HEK293T (cell line): ENCODE data around the gene RAC3.

Experiments
- CTCF ChIA-PET: fragments of 350-600 bp; formaldehyde crosslinking; extraction: SDS; loops from one replicate; lab custom pipeline; 2021; ENCODE audit warnings: antibody characterized with exemption, inconsistent platforms; lab: Yijun Ruan, JAX
- POLR2A ChIA-PET: fragments of 350-600 bp; formaldehyde crosslinking; extraction: SDS; loops from one replicate; lab custom pipeline; 2020; ENCODE audit warnings: antibody characterized with exemption, inconsistent platforms; lab: Yijun Ruan, JAX
- DNase-seq: peaks from one replicate; pipeline ENCODE4 v3.0.0; 2012; ENCODE audit warnings: mixed read lengths; ENCODE audit errors: extremely low spot score
- ARNT ChIP-seq: fragments of 450-650 bp; IDR thresholded peaks from 2 replicates; pipeline ENCODE4 v1.6.1; 2017; ENCODE audit warnings: mild to moderate bottlenecking
- BHLHE40 ChIP-seq: fragments of 450-650 bp; IDR thresholded peaks from 2 replicates; pipeline ENCODE4 v1.6.1; 2016; ENCODE audit warnings: mild to moderate bottlenecking, moderate library complexity, borderline replicate concordance
- CTBP1 ChIP-seq: fragments of 450-650 bp; IDR thresholded peaks from 2 replicates; pipeline ENCODE4 v1.6.1; 2016; ENCODE audit warnings: borderline replicate concordance
- ELF4 ChIP-seq: fragments of 450-650 bp; IDR thresholded peaks from 2 replicates; pipeline ENCODE4 v1.6.1; 2017; ENCODE audit warnings: antibody characterized with exemption
- FOXA1 ChIP-seq: fragments of 450-650 bp; IDR thresholded peaks from 2 replicates; pipeline ENCODE4 v1.6.1; 2016; ENCODE audit warnings: mild to moderate bottlenecking
- FOXK2 ChIP-seq: fragments of 450-650 bp; IDR thresholded peaks from 2 replicates; pipeline ENCODE4 v1.6.1; 2016; ENCODE audit warnings: mild to moderate bottlenecking
- FOXM1 ChIP-seq: fragments of 450-650 bp; IDR thresholded peaks from 2 replicates; pipeline ENCODE4 v1.6.1; 2017; ENCODE audit warnings: mild to moderate bottlenecking, borderline replicate concordance
- HDGF ChIP-seq: fragments of 450-650 bp; IDR thresholded peaks from 2 replicates; pipeline ENCODE4 v1.6.1; 2017; ENCODE audit warnings: antibody characterized with exemption, borderline replicate concordance
- L3MBTL2 ChIP-seq: fragments of 450-650 bp; conservative IDR thresholded peaks from 2 replicates; pipeline ENCODE4 v1.6.1; 2016; ENCODE audit warnings: mild to moderate bottlenecking
- NFRKB ChIP-seq: fragments of 450-650 bp; IDR thresholded peaks from 2 replicates; pipeline ENCODE4 v1.6.1; 2016; ENCODE audit warnings: mild to moderate bottlenecking, moderate library complexity
- SP1 ChIP-seq: fragments of 450-650 bp; IDR thresholded peaks from 2 replicates; pipeline ENCODE4 v1.6.1; 2017
- SUZ12 ChIP-seq: fragments of 450-650 bp; IDR thresholded peaks from 2 replicates; pipeline ENCODE4 v1.6.1; 2016; ENCODE audit warnings: mild to moderate bottlenecking
- TARDBP ChIP-seq: fragments of 450-650 bp; IDR thresholded peaks from 2 replicates; pipeline ENCODE4 v1.6.1; 2016
- ZNF384 ChIP-seq: fragments of 450-650 bp; IDR thresholded peaks from 2 replicates; pipeline ENCODE4 v1.6.1; 2016
- TF ChIP-seq, protein P1 (sequence below): fragments of 450-650 bp; IDR thresholded peaks from 2 replicates; pipeline ENCODE4 v1.6.1; 2016

Gene RAC3

DNA sequence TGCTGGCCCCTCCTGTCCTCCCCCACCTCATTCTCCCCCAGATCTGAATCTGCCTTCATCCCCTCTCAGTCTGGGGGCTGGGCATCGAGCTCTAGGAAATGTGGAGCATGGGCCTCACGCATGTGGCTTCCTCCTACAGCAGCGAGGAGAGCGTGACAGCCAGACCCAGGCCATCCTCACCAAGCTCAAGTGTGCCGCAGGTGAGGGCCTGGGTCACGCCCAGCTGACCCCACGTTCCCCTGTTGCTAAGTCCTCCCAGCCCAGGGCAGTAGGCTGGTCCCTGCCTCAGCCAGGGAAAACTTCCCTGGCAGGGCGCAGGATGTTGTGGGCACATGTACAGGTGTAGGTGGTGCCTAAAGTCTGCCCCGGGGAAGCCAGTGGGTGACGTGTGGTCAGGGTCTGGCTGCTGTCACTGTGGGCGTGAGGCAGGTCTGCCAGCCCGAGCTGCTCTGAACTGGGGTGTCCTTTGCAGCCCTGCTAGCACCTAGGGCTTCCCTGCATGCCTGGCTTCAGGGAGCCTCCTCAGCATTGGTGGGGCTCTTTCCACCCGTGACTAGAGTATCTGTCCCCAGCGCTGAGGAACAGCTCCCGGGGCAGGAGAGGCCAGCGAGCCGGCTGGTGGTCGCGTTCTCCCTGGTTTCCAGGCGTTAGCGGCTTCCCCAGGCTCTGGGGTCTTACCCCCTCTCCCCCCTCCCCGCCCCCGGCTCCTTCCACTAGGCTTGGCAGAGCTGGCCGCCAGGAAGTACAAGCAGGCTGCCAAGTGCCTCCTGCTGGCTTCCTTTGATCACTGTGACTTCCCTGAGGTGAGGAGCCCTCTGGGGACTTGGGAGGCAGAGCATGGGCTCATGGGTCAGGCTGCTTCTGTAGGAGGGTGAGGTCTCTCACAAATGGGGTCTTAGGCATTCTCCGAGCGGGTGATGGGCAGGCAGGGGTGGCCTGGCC is 23.8 kb downstream of the RAC3 start:
- CTCF ChIA-PET, result no interaction called here
- TF ChIP-seq HDGF (no peak), BHLHE40 (no peak), FOXM1 (no peak), CTBP1 (no peak), ZNF384 (no peak), FOXA1 (no peak), ARNT (no peak), SUZ12 (no peak), L3MBTL2 (no peak), SP1 (no peak)
- POLR2A ChIA-PET, result interaction anchor here (1.2 to 6.3 kb wide), 3 partner anchors 8 to 24 kb away, joined by 3 to 46 read pairs (median 4); partner anchors contain the start of genes DCXR, DUS1L and RAC3
- DNase-seq, result no peak

DNA sequence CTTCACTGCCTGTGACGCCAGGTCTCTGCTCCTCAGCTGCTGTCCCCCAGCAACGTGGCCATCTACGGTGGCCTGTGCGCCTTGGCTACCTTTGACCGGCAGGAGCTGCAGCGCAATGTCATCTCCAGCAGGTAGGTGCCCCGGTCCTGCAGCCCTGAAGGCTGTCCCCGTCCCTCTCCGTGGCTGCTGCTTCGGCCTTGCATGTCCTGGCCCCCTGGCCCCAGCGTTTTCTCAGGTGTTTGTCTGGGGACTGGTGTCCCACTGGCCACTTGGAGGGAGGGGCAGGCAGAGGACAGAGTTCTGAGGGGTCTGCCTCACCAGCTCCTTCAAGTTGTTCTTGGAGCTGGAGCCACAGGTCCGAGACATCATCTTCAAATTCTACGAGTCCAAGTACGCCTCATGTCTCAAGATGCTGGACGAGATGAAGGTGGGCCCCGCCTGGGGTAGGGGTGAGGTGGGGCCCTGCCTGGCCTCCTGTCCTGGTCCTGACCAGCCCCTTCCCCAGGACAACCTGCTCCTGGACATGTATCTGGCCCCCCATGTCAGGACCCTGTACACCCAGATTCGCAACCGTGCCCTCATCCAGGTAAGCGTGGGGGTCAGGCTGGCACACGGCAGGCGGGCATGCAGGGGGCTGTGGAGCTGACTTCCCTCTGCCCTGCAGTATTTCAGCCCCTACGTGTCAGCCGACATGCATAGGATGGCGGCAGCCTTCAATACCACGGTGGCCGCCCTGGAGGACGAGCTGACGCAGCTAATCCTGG is 24.7 kb downstream of the RAC3 start:
- ChIA-PET CTCF (no interaction called here), POLR2A (interaction anchor here (1.0 to 6.3 kb wide), 6 partner anchors 8 to 25 kb away, joined by 3 to 46 read pairs (median 4); partner anchors contain the start of genes DCXR, DUS1L and RAC3)
- no peak for TF ChIP-seq ZNF384
- TF ChIP-seq, protein P1, sequence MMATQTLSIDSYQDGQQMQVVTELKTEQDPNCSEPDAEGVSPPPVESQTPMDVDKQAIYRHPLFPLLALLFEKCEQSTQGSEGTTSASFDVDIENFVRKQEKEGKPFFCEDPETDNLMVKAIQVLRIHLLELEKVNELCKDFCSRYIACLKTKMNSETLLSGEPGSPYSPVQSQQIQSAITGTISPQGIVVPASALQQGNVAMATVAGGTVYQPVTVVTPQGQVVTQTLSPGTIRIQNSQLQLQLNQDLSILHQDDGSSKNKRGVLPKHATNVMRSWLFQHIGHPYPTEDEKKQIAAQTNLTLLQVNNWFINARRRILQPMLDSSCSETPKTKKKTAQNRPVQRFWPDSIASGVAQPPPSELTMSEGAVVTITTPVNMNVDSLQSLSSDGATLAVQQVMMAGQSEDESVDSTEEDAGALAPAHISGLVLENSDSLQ, result no peak
- TF ChIP-seq FOXK2, result no peak
- no peak for TF ChIP-seq ELF4
- TF ChIP-seq NFRKB, result no peak
- no peak for TF ChIP-seq SP1
- TF ChIP-seq ARNT, result no peak
- no peak for TF ChIP-seq FOXM1

DNA sequence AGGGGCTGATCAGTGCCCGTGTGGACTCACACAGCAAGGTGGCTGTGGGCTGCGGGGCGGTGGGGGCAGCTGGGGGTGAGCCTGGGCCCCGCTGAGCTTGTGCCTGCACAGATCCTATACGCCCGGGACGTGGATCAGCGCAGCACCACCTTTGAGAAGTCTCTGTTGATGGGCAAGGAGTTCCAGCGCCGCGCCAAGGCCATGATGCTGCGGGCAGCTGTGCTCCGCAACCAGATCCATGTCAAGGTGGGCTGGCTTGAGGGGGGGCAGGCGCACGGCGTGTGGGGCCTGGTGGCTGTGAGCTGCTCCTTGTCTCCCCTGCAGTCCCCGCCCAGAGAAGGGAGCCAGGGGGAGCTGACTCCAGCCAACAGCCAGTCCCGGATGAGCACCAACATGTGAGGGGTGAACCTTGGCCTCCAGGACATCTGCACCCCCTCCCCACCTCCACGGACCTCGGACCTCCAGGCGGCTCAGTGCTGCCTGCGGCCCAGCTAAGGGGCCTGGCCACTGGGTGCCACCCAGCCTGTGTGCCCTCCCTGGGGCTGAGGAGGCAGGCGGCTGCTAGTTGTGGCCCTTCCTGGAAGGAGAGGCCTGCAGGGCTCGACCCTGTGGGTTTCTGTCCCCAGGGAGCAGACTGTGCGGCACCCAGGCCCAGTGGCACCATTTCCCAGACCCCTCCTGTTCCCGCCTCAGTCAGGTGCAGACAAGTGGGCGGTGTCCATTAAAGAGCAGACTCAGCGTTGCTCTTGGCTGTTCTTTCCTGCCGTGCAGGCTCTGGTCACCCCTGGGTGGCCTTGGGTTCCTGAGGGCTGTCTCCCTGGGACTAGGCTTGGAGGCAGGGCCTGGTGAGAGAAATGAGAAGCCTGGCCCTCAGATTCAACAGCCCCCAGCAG is 25.5 kb downstream of the RAC3 start:
- no peak for DNase-seq
- TF ChIP-seq TARDBP, result no peak
- no peak for TF ChIP-seq FOXA1
- no peak for TF ChIP-seq ZNF384
- TF ChIP-seq FOXM1, result no peak
- no peak for TF ChIP-seq NFRKB
- no peak for TF ChIP-seq L3MBTL2
- TF ChIP-seq HDGF, result no peak
- TF ChIP-seq SP1, result no peak
- TF ChIP-seq SUZ12, result no peak
- no peak for TF ChIP-seq CTBP1
- no peak for TF ChIP-seq BHLHE40
- no peak for TF ChIP-seq ARNT
- no peak for TF ChIP-seq ELF4
- TF ChIP-seq, protein P1, result no peak
- no peak for TF ChIP-seq FOXK2
- POLR2A ChIA-PET, result interaction anchor here (1.0 to 6.3 kb wide), 6 partner anchors 7 to 28 kb away, joined by 3 to 46 read pairs (median 3); partner anchors contain the start of genes DCXR, DUS1L and RAC3
- CTCF ChIA-PET, result no interaction called here

More for the DNA sequence above, 24.7 kb downstream of the RAC3 start:
- DNase-seq, result no peak

DNA sequence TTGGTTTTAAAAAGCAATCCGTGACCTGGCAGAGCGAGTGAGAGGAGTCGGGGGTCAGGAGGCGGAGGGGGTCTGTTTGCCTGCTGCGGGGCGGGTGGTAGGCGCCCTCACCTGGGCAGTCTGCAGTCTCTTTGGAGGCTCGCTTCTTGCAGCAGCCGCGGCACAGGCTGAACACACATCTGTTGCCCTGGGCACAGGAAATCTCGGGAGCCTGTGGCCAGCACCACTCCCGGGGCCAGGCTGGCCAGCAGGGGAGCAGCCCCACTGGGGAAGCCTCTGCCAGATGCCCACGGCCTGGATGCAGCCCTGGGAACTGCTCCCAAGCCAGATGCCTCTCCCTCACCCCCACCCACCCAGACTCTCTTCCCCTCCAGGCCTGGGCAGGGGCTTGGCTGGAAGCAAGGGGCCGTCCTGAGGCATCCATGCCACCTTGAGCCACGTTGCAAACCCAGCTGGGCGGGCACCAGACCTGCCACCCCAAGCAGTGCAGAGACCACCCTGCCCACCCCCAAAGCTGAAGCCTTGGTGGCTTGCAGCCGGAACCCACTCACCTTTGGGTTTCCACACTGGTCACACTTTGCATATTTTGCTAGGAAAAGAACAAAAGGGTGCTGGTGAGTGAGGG is 26.9 kb downstream of the RAC3 start:
- no peak for DNase-seq
- POLR2A ChIA-PET, result interaction anchor here (0.9 to 1.2 kb wide), 2 partner anchors 8 to 11 kb away, joined by 3 to 4 read pairs; no protein-coding TSS in a partner anchor
- CTCF ChIA-PET, result no interaction called here
- TF ChIP-seq NFRKB (no peak), L3MBTL2 (no peak), TARDBP (no peak), ARNT (no peak), BHLHE40 (no peak)

DNA sequence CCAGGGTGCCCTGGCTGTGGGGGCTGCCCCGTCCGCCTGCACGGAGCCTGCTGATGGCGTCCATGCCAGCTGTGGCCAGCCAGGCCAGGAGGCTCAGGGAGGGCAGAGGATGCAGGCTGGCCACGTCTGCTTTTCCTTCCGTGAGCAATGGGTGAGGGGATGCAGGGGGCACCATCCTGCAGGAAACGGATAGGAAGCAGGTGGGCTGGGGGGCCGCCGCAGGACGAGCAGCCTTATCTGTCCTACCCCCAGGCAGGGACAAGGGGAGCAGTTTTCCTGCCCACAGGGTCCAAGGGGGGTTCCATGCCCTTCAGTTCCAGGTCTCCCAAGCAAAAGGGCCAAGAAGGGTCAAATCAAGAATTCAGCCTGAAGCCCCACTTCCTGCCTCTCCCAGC is 27.4 kb downstream of the RAC3 start:
- CTCF ChIA-PET, result no interaction called here
- POLR2A ChIA-PET, result interaction anchor here (0.9 to 1.2 kb wide), 2 partner anchors 8 to 11 kb away, joined by 3 to 4 read pairs; no protein-coding TSS in a partner anchor
- DNase-seq, result no peak
- no peak for TF ChIP-seq BHLHE40
- TF ChIP-seq SUZ12, result no peak
- no peak for TF ChIP-seq HDGF
